HEK293 (cell line): ENCODE results near the gene HMGN4.

Experiments used
- AEBP2 ChIP-seq: fragments of 450-650 bp; formaldehyde crosslinking; IDR thresholded peaks from 2 replicates; pipeline ENCODE4 v1.5.1; 2016; ENCODE audit warnings: missing biosample characterization, missing genetic modification characterization, borderline replicate concordance
- BCL11A ChIP-seq: fragments of 450-650 bp; formaldehyde crosslinking; IDR thresholded peaks from 2 replicates; pipeline ENCODE4 v1.5.1; 2016; ENCODE audit warnings: low read depth, missing biosample characterization, missing genetic modification characterization
- HOXC10 ChIP-seq: sonication (generic); formaldehyde crosslinking; IDR thresholded peaks from 2 replicates; pipeline ENCODE4 v1.8.1; 2023; ENCODE audit warnings: mild to moderate bottlenecking, missing genetic modification reagents
- HOXD13 ChIP-seq: sonication (generic); formaldehyde crosslinking; IDR thresholded peaks from 2 replicates; pipeline ENCODE4 v1.8.0; 2022; ENCODE audit warnings: missing genetic modification reagents, borderline replicate concordance
- KLF10 ChIP-seq: fragments of 450-650 bp; IDR thresholded peaks from 2 replicates; pipeline ENCODE4 v1.5.1; 2018; ENCODE audit warnings: missing biosample characterization, mild to moderate bottlenecking, missing genetic modification characterization
- KLF7 ChIP-seq: fragments of 450-650 bp; formaldehyde crosslinking; IDR thresholded peaks from 2 replicates; pipeline ENCODE4 v1.5.1; 2016; ENCODE audit warnings: missing biosample characterization, missing genetic modification characterization, borderline replicate concordance
- KLF8 ChIP-seq: fragments of 450-650 bp; formaldehyde crosslinking; IDR thresholded peaks from 2 replicates; pipeline ENCODE4 v1.5.1; 2016; ENCODE audit warnings: missing biosample characterization, missing genetic modification characterization
- OSR2 ChIP-seq: fragments of 450-650 bp; formaldehyde crosslinking; IDR thresholded peaks from 2 replicates; pipeline ENCODE4 v1.5.1; 2016; ENCODE audit warnings: missing biosample characterization, missing genetic modification characterization
- PRDM1 ChIP-seq: fragments of 450-650 bp; formaldehyde crosslinking; IDR thresholded peaks from 2 replicates; pipeline ENCODE4; 2016; ENCODE audit warnings: missing biosample characterization, missing genetic modification characterization
- RBAK ChIP-seq: fragments of 450-650 bp; formaldehyde crosslinking; IDR thresholded peaks from 2 replicates; pipeline ENCODE4 v1.5.1; 2016; ENCODE audit warnings: missing biosample characterization, missing genetic modification characterization
- SETDB1 ChIP-seq: IDR thresholded peaks from one replicate; pipeline ENCODE4 v1.6.1; 2017; ENCODE audit warnings: mild to moderate bottlenecking, low read length, moderate library complexity, mixed read lengths; ENCODE audit not compliant: insufficient read length
- SP3 ChIP-seq: fragments of 450-650 bp; formaldehyde crosslinking; IDR thresholded peaks from 2 replicates; pipeline ENCODE4 v1.5.1; 2016; ENCODE audit warnings: missing biosample characterization, missing genetic modification characterization
- SP7 ChIP-seq: fragments of 450-650 bp; formaldehyde crosslinking; IDR thresholded peaks from 2 replicates; pipeline ENCODE4 v1.5.1; 2016; ENCODE audit warnings: missing biosample characterization, missing genetic modification characterization
- TRIM28 ChIP-seq: IDR thresholded peaks from 2 replicates; pipeline ENCODE4 v1.6.1; 2011; ENCODE audit warnings: low read length, control low read depth, borderline replicate concordance
- YY1 ChIP-seq: fragments of 450-650 bp; formaldehyde crosslinking; IDR thresholded peaks from 2 replicates; pipeline ENCODE4 v1.5.1; 2018; ENCODE audit warnings: missing biosample characterization, missing genetic modification characterization
- YY2 ChIP-seq: fragments of 450-650 bp; formaldehyde crosslinking; IDR thresholded peaks from 2 replicates; pipeline ENCODE4 v1.5.1; 2016; ENCODE audit warnings: missing biosample characterization, missing genetic modification characterization
- ZBTB17 ChIP-seq: fragments of 450-650 bp; formaldehyde crosslinking; IDR thresholded peaks from 2 replicates; pipeline ENCODE4 v1.5.1; 2016; ENCODE audit warnings: missing biosample characterization, missing genetic modification characterization
- ZBTB20 ChIP-seq: fragments of 450-650 bp; formaldehyde crosslinking; IDR thresholded peaks from 2 replicates; pipeline ENCODE4 v1.5.1; 2016; ENCODE audit warnings: missing biosample characterization, missing genetic modification characterization
- ZBTB44 ChIP-seq: fragments of 450-650 bp; IDR thresholded peaks from 2 replicates; pipeline ENCODE4 v1.5.1; 2018; ENCODE audit warnings: missing biosample characterization, mild to moderate bottlenecking, missing genetic modification characterization
- ZBTB49 ChIP-seq: fragments of 450-650 bp; formaldehyde crosslinking; IDR thresholded peaks from 2 replicates; pipeline ENCODE4 v1.5.1; 2016; ENCODE audit warnings: missing biosample characterization, missing genetic modification characterization, low read depth
- ZFHX2 ChIP-seq: fragments of 450-650 bp; formaldehyde crosslinking; conservative IDR thresholded peaks from 2 replicates; pipeline ENCODE4 v1.5.1; 2016; ENCODE audit warnings: missing biosample characterization, missing genetic modification characterization
- ZFP69B ChIP-seq: fragments of 450-650 bp; formaldehyde crosslinking; IDR thresholded peaks from 2 replicates; pipeline ENCODE4 v1.5.1; 2016; ENCODE audit warnings: missing biosample characterization, missing genetic modification characterization
- ZNF132 ChIP-seq: fragments of 450-650 bp; formaldehyde crosslinking; IDR thresholded peaks from 2 replicates; pipeline ENCODE4 v1.5.1; 2017; ENCODE audit warnings: missing biosample characterization, missing genetic modification characterization, borderline replicate concordance
- ZNF138 ChIP-seq: fragments of 450-650 bp; formaldehyde crosslinking; IDR thresholded peaks from 2 replicates; pipeline ENCODE4 v1.5.1; 2016; ENCODE audit warnings: missing biosample characterization, missing genetic modification characterization, borderline replicate concordance
- ZNF19 ChIP-seq: fragments of 450-650 bp; formaldehyde crosslinking; IDR thresholded peaks from 2 replicates; pipeline ENCODE4; 2016; ENCODE audit warnings: missing biosample characterization, missing genetic modification characterization, low read depth
- ZNF2 ChIP-seq: fragments of 450-650 bp; formaldehyde crosslinking; IDR thresholded peaks from 2 replicates; pipeline ENCODE4 v1.5.1; 2016; ENCODE audit warnings: missing biosample characterization, missing genetic modification characterization
- ZNF223 ChIP-seq: fragments of 450-650 bp; formaldehyde crosslinking; IDR thresholded peaks from 2 replicates; pipeline ENCODE4 v1.5.1; 2016; ENCODE audit warnings: missing biosample characterization, missing genetic modification characterization
- ZNF266 ChIP-seq: fragments of 450-650 bp; formaldehyde crosslinking; IDR thresholded peaks from 2 replicates; pipeline ENCODE4 v1.5.1; 2016; ENCODE audit warnings: missing biosample characterization, missing genetic modification characterization, low read depth
- ZNF335 ChIP-seq: fragments of 450-650 bp; formaldehyde crosslinking; conservative IDR thresholded peaks from 2 replicates; pipeline ENCODE4 v1.5.1; 2016; ENCODE audit warnings: missing biosample characterization, missing genetic modification characterization
- ZNF394 ChIP-seq: fragments of 450-650 bp; formaldehyde crosslinking; IDR thresholded peaks from 2 replicates; pipeline ENCODE4 v1.5.1; 2016; ENCODE audit warnings: missing biosample characterization, missing genetic modification characterization, mild to moderate bottlenecking, moderate library complexity, borderline replicate concordance
- ZNF473 ChIP-seq: fragments of 450-650 bp; formaldehyde crosslinking; IDR thresholded peaks from 2 replicates; pipeline ENCODE4 v1.5.1; 2017; ENCODE audit warnings: missing biosample characterization, missing genetic modification characterization
- ZNF555 ChIP-seq: fragments of 450-650 bp; formaldehyde crosslinking; conservative IDR thresholded peaks from 2 replicates; pipeline ENCODE4 v1.5.1; 2017; ENCODE audit warnings: missing biosample characterization, mild to moderate bottlenecking, missing genetic modification characterization, inconsistent platforms
- ZNF610 ChIP-seq: fragments of 450-650 bp; formaldehyde crosslinking; IDR thresholded peaks from 2 replicates; pipeline ENCODE4 v1.5.1; 2016; ENCODE audit warnings: missing biosample characterization, missing genetic modification characterization, borderline replicate concordance
- ZNF621 ChIP-seq: fragments of 450-650 bp; formaldehyde crosslinking; IDR thresholded peaks from 2 replicates; pipeline ENCODE4 v1.5.1; 2017; ENCODE audit warnings: missing biosample characterization, missing genetic modification characterization
- ZNF660 ChIP-seq: fragments of 450-650 bp; IDR thresholded peaks from 2 replicates; pipeline ENCODE4 v1.5.1; 2018; ENCODE audit warnings: missing biosample characterization, mild to moderate bottlenecking, missing genetic modification characterization
- ZNF701 ChIP-seq: fragments of 450-650 bp; formaldehyde crosslinking; IDR thresholded peaks from 2 replicates; pipeline ENCODE4 v1.5.1; 2016; ENCODE audit warnings: missing biosample characterization, missing genetic modification characterization
- ZNF792 ChIP-seq: fragments of 450-650 bp; formaldehyde crosslinking; IDR thresholded peaks from 2 replicates; pipeline ENCODE4 v1.5.1; 2016; ENCODE audit warnings: missing biosample characterization, missing genetic modification characterization
- ZSCAN30 ChIP-seq: fragments of 450-650 bp; IDR thresholded peaks from 2 replicates; pipeline ENCODE4 v1.5.1; 2018; ENCODE audit warnings: missing biosample characterization, mild to moderate bottlenecking, missing genetic modification characterization, moderate library complexity
- ZXDB ChIP-seq: fragments of 450-650 bp; formaldehyde crosslinking; IDR thresholded peaks from 2 replicates; pipeline ENCODE4 v1.5.1; 2016; ENCODE audit warnings: missing biosample characterization, missing genetic modification characterization

Gene HMGN4

GRCh38 chr6:26520237-26520849 is 17.8 kb upstream of the HMGN4 start (continued):
- TF ChIP-seq ZFP69B (tag by site-specific recombination) (0 out of 2 replicates have a peak, but pooled peaks have one; percentile 38), ZSCAN30 (tag by site-specific recombination) (no peak), ZNF223 (tag by site-specific recombination) (no peak), ZNF138 (tag by site-specific recombination) (no peak), YY2 (tag by site-specific recombination) (no peak), ZBTB20 (tag by site-specific recombination) (0 out of 2 replicates have a peak, but pooled peaks have one; percentile 23), SP3 (tag by site-specific recombination) (peak; percentile 53), ZXDB (tag by site-specific recombination) (0 out of 2 replicates have a peak, but pooled peaks have one; percentile 28), ZNF660 (tag by site-specific recombination) (peak; percentile 80), ZNF2 (tag by site-specific recombination) (0 out of 2 replicates have a peak, but pooled peaks have one; percentile 26), AEBP2 (no peak), TRIM28 (no peak), ZNF610 (0 out of 2 replicates have a peak, but pooled peaks have one; percentile 23), KLF7 (tag by site-specific recombination) (no peak), PRDM1 (no peak), YY1 (tag by site-specific recombination) (0 out of 2 replicates have a peak, but pooled peaks have one; percentile 43), OSR2 (tag by site-specific recombination) (no peak), ZBTB44 (no peak), ZFHX2 (peak; percentile 34; the same call in 1 of the 2 replicates), ZNF19 (tag by site-specific recombination) (no peak), BCL11A (tag by site-specific recombination) (no peak), SP7 (tag by site-specific recombination) (peak; percentile 19; the same call in 1 of the 2 replicates), ZBTB17 (tag by site-specific recombination) (peak; percentile 43; the same call in 1 of the 2 replicates), ZNF266 (tag by site-specific recombination) (no peak), SETDB1 (no peak), ZBTB49 (tag by site-specific recombination) (no peak), ZNF792 (tag by site-specific recombination) (no peak), KLF8 (tag by site-specific recombination) (peak; percentile 66), RBAK (tag by site-specific recombination) (no peak), HOXD13 (CRISPR knock-in tag) (no peak), ZNF473 (no peak), ZNF132 (tag by site-specific recombination) (no peak), ZNF621 (tag by site-specific recombination) (no peak), HOXC10 (no peak), ZNF335 (tag by site-specific recombination) (peak; percentile 54), ZNF394 (tag by site-specific recombination) (no peak), KLF10 (tag by site-specific recombination) (peak; percentile 93), ZNF701 (tag by site-specific recombination) (no peak), ZNF555 (tag by site-specific recombination) (no peak)
